H7 (cell line): Measurements from ENCODE around the gene CHRNE. TPM values are rescaled to one million over a fixed set of nuclear protein-coding genes. Genes with fewer than 3 reads are reported as not detected.
"Not testable (repeated sequence)": the region's sequence is repeated elsewhere in the genome, so short reads cannot be mapped to it uniquely, and the experiment has no call there.

Experiments
- DNase-seq: peaks from one replicate; pipeline ENCODE4 v3.0.0; 2012
- H3K27me3 ChIP-seq: 2 replicates; pipeline ENCODE4 v1.6.0; 2011; ENCODE audit warnings: mild to moderate bottlenecking, low read length; ENCODE audit not compliant: control insufficient read depth, insufficient read depth
- H3K36me3 ChIP-seq: replicated peaks from 2 replicates; pipeline ENCODE4 v1.5.1; 2011; ENCODE audit warnings: low read length; ENCODE audit not compliant: control insufficient read depth, insufficient read depth
- H3K4me3 ChIP-seq: 2 replicates; pipeline ENCODE4 v1.5.1; 2011; ENCODE audit warnings: low read depth, mild to moderate bottlenecking, control low read depth, low read length, moderate library complexity; ENCODE audit not compliant: insufficient read depth
- total RNA-seq: library from RNA; depleted of rRNA; stranded (reverse); fragments of >200 nt; shearing (Covaris generic); gene quantifications from 2 replicates; pipeline ENCODE4 v1.2.3, GENCODE V29; 2014

Gene CHRNE
- total RNA-seq, 1 experiment from 2014 or later: 0.69 TPM

DNA sequence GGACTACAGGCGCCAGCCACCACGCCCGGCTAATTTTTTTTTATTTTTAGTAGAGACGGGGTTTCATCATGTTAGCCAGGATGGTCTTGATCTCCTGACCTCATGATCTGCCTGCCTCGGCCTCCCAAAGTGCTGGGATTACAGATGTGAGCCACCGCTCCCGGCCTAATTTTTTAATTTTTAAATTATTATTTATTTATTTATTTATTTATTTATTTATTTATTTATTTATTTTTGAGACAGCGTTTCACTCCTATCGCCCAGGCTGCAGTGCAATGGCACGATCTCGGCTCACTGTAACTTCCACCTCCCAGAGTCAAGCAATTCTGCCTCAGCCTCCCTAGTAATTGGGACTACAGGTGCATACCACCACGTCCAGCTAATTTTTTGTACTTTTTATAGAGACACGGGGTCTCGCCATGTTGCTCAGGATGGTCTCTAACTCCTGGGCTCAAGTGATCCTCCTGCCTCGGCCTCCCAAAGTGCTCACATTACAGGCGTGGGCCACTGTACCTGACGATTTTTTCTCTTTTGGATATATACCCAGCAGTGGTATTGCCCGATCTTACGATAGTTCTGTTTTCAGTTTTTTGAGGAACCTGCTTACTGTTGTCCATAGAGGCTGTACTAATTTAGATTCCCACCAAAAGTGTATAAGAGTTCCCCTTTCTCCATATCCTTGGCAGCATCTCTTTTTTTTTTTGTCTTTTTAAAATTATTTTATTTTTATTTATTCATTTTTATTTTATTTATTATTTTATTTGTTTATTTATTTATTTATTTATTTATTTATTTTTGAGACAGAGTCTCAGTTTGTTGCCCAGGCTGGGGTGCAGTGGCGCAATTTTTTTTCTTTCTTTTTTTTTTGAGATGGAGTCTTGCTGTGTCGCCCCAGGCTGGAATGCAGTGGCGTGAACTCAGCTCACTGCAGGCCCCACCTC is 33.6 kb downstream of the CHRNE start:
- not testable (repeated sequence) for DNase-seq, H3K36me3 ChIP-seq, H3K4me3 ChIP-seq

DNA sequence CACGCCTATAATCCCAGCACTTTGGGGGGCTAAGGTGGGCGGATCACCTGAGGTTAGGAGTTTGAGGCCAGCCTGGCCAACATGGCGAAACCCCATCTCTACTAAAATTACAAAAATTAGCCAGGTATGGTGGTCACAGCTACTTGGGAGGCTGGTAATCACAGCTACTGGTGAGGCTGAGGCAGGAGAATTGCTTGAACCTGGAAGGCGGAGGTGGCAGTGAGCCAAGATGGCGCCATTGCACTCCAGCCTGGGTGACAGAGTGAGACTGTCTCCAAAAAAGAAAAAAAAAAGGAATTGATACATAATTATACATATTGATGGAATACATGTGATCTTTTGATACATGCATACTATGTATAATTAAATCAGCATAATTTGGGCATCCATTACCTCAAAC is 35.4 kb downstream of the CHRNE start:
- DNase-seq, H3K4me3 ChIP-seq, H3K27me3 ChIP-seq, H3K36me3 ChIP-seq: not testable (repeated sequence)

More for the DNA sequence above, 33.6 kb downstream of the CHRNE start:
- not testable (repeated sequence) for H3K27me3 ChIP-seq

DNA sequence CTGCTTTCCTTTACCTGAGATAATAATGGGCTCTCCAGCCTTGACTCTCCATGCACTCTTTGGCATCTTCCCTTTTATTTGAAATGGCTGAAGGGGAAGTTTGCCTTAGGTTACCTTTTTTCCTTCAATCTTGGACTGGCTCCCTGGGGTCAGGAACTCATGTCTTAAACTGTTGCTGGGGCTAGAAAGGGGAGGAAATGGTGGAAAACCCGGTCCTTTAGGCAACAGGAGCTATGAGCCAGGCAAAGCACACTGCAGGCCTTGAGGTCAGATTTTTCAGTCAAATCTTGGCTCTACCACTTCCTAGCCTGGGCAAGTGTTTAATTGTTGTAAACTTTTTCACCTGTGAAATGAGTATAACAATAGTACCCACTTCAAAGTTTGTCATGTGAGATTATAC is 39.6 kb downstream of the CHRNE start:
- no peak for DNase-seq
- H3K36me3 ChIP-seq: no peaks in the 10 kb centered on the region; the same call in 1 of the 2 replicates
- H3K27me3 ChIP-seq: no peaks in the 10 kb centered on the region
- H3K4me3 ChIP-seq: no peak overlapping the region

DNA sequence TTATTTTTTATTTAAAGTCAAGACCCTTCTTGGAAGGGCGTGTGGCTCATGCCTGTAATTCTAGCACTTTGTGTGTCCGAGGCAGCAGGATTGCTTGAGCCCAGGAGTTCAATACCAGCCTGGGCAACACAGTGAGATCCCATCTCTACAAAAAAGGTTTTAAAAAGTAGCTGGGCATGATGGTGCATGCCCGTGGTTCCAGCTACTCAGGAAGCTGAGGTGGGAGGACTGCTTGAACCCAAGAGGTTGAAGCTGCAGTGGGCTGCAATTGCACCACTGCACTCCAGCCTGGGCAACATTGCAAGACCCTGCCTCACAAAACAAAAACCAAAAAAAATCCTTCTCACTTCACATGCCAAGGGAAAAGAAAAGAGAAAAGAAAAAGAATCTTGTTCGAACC is 40.2 kb downstream of the CHRNE start:
- no peak for DNase-seq
- no peaks in the 10 kb centered on the region; the same call in 1 of the 2 replicates for H3K36me3 ChIP-seq
- no peaks in the 10 kb centered on the region for H3K27me3 ChIP-seq
- no peak overlapping the region for H3K4me3 ChIP-seq

DNA sequence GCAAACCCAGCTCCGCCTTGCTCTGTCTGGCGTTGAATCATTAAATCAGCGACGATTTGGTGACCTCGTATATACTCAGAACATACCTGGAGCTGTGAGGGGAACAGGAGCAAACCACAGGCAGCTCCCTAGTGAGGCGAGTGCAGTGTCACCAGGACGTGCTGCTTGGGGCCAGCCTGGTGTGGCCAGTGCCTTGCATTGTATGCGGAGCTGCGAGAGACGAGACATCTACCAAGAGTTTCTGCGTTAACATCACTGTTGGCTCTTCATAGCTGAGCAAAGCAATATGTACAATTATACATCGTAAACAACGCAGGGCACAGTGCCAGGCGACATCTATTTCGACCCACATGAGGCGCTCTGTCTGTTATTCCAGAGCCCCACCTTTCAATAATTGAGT is 41.8 kb downstream of the CHRNE start:
- Histone ChIP-seq H3K4me3 (no peak overlapping the region), H3K27me3 (no peaks in the 10 kb centered on the region), H3K36me3 (no peaks in the 10 kb centered on the region; the same call in 1 of the 2 replicates)
- no peak for DNase-seq

DNA sequence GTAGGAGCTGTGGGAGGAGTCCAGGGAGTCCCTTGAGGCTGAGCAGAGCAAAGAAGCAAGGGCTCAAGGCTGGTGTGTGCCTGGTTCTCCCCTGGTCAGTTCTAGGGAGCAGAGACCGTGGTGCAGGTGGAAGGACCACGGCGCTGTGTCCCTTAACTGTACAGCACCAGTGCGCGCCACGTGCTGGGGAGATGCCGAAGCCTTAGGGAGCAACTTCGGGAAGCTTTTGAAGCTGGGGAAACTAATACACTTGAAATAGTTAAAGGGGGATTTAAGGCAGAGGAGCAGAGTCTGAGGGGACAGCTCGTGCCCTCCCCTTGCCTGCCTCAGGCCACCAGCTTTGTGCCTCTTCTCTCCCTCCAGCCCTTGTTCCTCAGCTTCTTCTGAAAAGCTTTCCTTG is 42.2 kb downstream of the CHRNE start:
- no peak for DNase-seq
- Histone ChIP-seq H3K4me3 (no peak overlapping the region), H3K36me3 (no peaks in the 10 kb centered on the region; the same call in 1 of the 2 replicates), H3K27me3 (no peaks in the 10 kb centered on the region)

DNA sequence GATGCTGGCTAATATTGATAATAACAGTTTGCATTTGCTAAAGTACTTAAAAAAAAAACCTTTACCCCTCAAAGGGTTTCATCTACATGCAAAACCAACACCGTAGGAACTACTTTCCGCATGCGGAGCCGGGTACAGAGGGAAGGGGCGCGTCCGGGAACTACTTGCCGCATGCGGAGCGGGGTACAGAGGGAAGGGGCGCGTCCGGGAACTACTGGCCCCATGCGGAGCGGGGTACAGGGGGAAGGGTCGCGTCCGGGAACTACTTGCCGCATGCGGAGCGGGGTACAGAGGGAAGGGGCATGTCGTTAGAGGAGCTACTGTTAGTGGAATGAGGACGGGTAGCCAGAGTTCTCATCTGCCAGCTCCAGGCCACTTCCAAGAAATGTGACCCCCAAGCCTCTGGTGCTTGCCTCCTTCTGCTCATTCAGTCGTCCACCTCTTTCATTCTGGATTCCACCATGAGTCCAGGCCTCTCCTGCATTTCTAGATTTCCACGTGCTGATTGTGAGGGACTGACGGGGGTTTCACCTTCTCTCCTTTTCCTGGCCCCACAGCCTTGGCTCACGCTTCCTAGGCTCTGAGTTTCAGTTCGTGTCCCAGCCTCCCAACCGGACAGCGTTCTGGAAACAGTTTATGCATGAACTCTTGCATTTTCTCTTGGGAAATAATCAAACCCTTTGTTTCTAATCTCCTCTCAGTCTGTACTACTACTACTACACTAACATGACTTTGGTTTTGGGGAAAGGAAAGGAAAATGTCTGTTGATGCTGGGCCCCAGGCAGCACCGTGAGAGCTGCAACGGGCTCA is 42.9 kb downstream of the CHRNE start:
- no peak overlapping the region for H3K4me3 ChIP-seq
- peak; percentile 57 for DNase-seq
- no peaks in the 10 kb centered on the region for H3K27me3 ChIP-seq
- H3K36me3 ChIP-seq: no peaks in the 10 kb centered on the region; the same call in 1 of the 2 replicates

DNA sequence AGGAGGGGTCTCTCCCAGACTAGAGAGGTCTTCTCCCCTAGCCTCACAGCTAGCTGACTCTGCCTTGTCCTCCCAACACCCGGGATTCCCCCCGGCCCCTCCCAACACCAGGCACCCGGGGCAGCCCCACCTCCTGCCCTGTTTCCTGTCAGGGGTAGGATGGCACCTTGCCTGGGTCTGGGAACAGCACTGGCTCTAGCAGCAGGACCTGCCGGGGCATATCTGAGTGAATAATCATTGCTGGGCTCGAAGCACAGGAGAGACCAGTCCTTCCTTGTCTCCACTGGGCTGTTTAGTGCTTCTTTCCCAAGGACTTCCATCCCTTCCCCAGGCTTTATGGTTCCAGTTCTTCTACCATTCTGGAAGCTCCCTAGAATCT is 44.0 kb downstream of the CHRNE start:
- no peaks in the 10 kb centered on the region for H3K27me3 ChIP-seq
- peak; percentile 80 for DNase-seq
- no peaks in the 10 kb centered on the region; the same call in 1 of the 2 replicates for H3K36me3 ChIP-seq
- no peak overlapping the region for H3K4me3 ChIP-seq

DNA sequence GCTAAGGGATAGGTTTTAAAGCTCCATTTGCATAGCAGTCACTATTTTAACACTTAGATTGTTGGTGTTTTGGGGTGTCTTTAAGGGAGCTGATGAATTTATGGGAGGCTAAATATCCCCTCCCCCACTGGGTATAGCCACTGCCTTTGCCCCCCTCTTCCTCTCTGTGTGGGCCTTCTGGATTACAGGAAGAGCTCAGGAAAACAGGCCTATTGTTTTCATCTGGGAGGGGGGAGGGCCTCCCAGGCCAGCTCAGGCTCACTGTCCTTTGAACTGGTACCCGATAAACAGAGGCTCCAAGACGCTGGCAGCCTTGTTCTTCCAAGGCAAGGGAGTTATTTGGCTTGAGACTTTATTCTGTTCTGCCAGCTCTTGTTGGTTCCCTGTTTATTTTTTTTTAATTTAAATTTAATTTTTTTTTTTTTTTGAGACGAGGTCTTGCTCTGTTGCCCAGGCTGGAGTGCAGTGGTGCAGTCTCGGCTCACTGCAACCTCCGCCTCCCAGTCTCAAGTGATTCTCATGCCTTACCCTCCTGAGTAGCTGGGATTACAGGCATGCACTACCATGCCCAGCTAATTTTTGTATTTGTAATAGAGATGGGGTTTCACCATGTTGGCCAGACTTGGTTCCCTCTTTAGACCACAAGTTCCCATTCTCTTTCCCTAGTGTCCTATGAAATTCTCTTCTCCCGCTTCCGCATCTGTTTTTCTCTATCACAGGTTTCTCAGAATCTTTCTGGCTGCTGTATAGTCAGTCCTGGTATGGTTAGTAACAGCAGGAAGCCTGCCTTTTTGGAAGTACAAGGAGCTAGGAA is 44.6 kb downstream of the CHRNE start:
- H3K27me3 ChIP-seq: no peaks in the 10 kb centered on the region
- DNase-seq: peak; percentile 90
- no peak overlapping the region for H3K4me3 ChIP-seq
- H3K36me3 ChIP-seq: no peaks in the 10 kb centered on the region; the same call in 1 of the 2 replicates

DNA sequence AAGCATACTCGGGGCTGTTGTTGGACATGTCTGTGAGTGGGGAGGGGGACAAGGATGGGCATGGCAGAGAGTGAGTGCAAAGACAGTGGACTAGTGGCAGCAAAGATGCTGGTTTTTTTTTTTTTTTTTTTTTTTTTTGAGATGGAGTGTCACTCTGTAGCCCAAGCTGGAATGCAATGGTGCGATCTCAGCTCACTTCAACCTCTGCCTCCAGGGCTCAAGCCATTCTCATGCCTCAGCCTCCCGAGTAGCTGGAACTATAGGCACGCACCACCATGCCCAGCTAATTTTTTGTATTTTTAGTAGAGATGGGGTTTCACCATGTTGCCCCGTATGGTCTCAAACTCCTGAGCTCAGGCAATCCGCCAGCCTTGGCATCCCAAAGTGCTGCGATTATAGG is 45.6 kb downstream of the CHRNE start:
- not testable (repeated sequence) for H3K27me3 ChIP-seq, H3K36me3 ChIP-seq, DNase-seq, H3K4me3 ChIP-seq

DNA sequence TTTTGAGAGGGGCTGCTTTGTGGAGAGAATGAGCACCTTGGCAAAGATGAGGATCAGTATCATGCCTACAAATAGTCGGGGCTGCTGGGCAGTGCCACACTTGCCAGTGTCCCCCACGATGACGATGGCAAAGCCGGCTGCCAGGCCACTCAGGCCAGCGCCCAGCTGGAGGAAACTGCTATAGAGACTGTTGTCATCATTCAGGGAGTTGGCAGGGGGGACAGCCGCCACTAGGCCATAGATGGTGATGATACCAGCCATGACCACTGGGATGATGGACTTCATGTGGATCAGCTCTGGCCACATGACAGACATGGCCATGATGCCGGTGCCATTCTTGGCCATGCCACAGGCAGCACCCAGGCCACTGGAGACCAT is 46.0 kb downstream of the CHRNE start:
- no peaks in the 10 kb centered on the region; the same call in 1 of the 2 replicates for H3K36me3 ChIP-seq
- H3K4me3 ChIP-seq: no peak overlapping the region
- no peak for DNase-seq
- H3K27me3 ChIP-seq: no peaks in the 10 kb centered on the region

DNA sequence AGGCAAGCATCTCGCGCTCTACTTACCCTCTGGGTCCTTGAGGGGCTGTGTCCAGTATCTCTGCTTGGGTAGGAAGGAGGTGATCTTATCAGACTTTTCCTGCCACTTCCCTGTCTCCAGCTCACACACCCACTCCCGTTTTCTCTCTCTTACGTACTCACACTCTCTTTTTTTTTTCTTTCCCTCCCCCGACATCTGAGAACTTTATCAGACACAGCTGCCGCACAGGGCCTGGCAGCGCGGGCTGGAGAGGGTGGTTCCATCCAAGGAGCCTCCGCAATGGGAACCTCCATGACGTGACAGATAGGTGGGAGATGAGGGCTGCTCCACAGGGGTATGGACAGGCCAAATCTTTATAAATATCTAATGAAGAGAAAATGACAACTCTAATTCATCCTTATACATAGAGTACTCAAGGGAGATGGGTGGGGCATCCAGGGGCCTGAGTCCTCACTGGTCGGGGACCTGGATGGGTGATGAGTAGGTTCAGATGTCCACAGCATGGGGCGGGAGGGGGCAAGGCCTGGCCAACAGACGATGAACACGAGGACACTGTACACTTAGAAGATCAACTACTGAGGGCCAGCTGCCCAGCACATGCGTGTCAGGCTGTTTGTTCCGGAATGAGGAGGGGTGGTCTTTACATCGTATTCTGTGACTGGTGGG is 46.5 kb downstream of the CHRNE start:
- Histone ChIP-seq H3K36me3 (no peaks in the 10 kb centered on the region; the same call in 1 of the 2 replicates), H3K4me3 (no peak overlapping the region), H3K27me3 (no peaks in the 10 kb centered on the region)
- DNase-seq: no peak

DNA sequence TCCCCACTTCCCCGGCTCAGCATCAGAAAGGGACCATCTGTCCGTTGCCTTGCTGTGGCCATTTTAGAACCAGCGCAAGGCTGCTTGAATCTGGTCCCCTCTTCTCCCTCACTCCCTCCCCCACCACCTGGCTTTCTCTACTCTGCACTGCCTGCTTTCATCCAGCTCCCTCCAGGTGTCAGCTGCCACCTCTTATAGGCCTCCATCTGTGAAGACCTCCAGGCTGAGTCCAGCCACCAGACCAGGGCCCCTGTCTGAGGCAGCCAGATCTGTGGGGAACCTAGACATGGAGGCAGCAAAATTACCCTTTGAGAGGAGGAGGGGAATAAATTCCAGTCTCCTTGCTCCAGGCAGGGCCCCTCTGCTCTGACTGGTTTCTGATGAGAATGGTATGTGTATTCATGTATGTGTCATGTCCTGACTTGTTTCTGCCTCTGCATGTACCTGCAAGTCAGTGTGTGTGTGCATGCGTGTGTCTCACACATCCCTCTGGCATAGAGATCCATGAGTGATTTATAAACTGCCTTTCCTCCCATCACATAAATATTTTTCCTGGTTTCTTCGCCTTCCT is 48.7 kb downstream of the CHRNE start:
- no peak for DNase-seq
- Histone ChIP-seq H3K36me3 (no peaks in the 10 kb centered on the region), H3K4me3 (no peak overlapping the region), H3K27me3 (no peaks in the 10 kb centered on the region)
